ENCODE measurements around the gene PTPRM. TPM values are rescaled to one million over a fixed set of nuclear protein-coding genes. Genes with fewer than 3 reads are reported as not detected.

Gene PTPRM
- total RNA-seq, 1 donor from 2014 or later, result 65.5 TPM

- H3K4me3 ChIP-seq (ENCODE audit: low read depth, low read length), result no peak overlapping the region
- no peaks in the 10 kb centered on the region for H3K36me3 ChIP-seq (ENCODE audit: control insufficient read depth, insufficient read depth, low read length)
- no peak for DNase-seq (ENCODE audit: low read depth)
- H3K27me3 ChIP-seq (ENCODE audit: control insufficient read depth, insufficient read depth, low read length), result no peaks in the 10 kb centered on the region
- no peak for TF ChIP-seq CTCF (IDR thresholded peaks at IDR 0.05; ENCODE audit: insufficient read depth, low read length, poor library complexity, severe bottlenecking)
Observed at GRCh38 chr18:8167026-8167425, 599.9 kb downstream of the PTPRM start.

GRCh38 chr18:8167673-8168072 is 600.6 kb downstream of the PTPRM start:
- no peaks in the 10 kb centered on the region for H3K27me3 ChIP-seq (ENCODE audit: control insufficient read depth, insufficient read depth, low read length)
- no peak for TF ChIP-seq CTCF (IDR thresholded peaks at IDR 0.05; ENCODE audit: insufficient read depth, low read length, poor library complexity, severe bottlenecking)
- no peak for DNase-seq (ENCODE audit: low read depth)

GRCh38 chr18:8169722-8170121 is 602.6 kb downstream of the PTPRM start:
- Histone ChIP-seq H3K4me3 (ENCODE audit: low read depth, low read length) (no peak overlapping the region), H3K36me3 (ENCODE audit: control insufficient read depth, insufficient read depth, low read length) (no peaks in the 10 kb centered on the region), H3K27me3 (ENCODE audit: control insufficient read depth, insufficient read depth, low read length) (no peaks in the 10 kb centered on the region)
- no peak for TF ChIP-seq CTCF (IDR thresholded peaks at IDR 0.05; ENCODE audit: insufficient read depth, low read length, poor library complexity, severe bottlenecking)
- DNase-seq (ENCODE audit: low read depth), result no peak

More at GRCh38 chr18:8167673-8168072, 600.6 kb downstream of the PTPRM start:
- Histone ChIP-seq H3K36me3 (ENCODE audit: control insufficient read depth, insufficient read depth, low read length) (no peaks in the 10 kb centered on the region), H3K4me3 (ENCODE audit: low read depth, low read length) (no peak overlapping the region)

- no peak for DNase-seq (ENCODE audit: low read depth)
- TF ChIP-seq CTCF (IDR thresholded peaks at IDR 0.05; ENCODE audit: insufficient read depth, low read length, poor library complexity, severe bottlenecking), result no peak
- no peaks in the 10 kb centered on the region for H3K36me3 ChIP-seq (ENCODE audit: control insufficient read depth, insufficient read depth, low read length)
- no peak overlapping the region for H3K4me3 ChIP-seq (ENCODE audit: low read depth, low read length)
- no peaks in the 10 kb centered on the region for H3K27me3 ChIP-seq (ENCODE audit: control insufficient read depth, insufficient read depth, low read length)
Observed at GRCh38 chr18:8174771-8175170, 607.7 kb downstream of the PTPRM start.

GRCh38 chr18:8175501-8176061 is 608.5 kb downstream of the PTPRM start:
- Histone ChIP-seq H3K27me3 (ENCODE audit: control insufficient read depth, insufficient read depth, low read length) (no peaks in the 10 kb centered on the region), H3K36me3 (ENCODE audit: control insufficient read depth, insufficient read depth, low read length) (no peaks in the 10 kb centered on the region), H3K4me3 (ENCODE audit: low read depth, low read length) (no peak overlapping the region)
- TF ChIP-seq CTCF (IDR thresholded peaks at IDR 0.05; ENCODE audit: insufficient read depth, low read length, poor library complexity, severe bottlenecking), result no peak
- no peak for DNase-seq (ENCODE audit: low read depth)

- Histone ChIP-seq H3K36me3 (ENCODE audit: control insufficient read depth, insufficient read depth, low read length) (no peaks in the 10 kb centered on the region), H3K4me3 (ENCODE audit: low read depth, low read length) (no peak overlapping the region), H3K27me3 (ENCODE audit: control insufficient read depth, insufficient read depth, low read length) (no peaks in the 10 kb centered on the region)
- TF ChIP-seq CTCF (IDR thresholded peaks at IDR 0.05; ENCODE audit: insufficient read depth, low read length, poor library complexity, severe bottlenecking), result no peak
- DNase-seq (ENCODE audit: low read depth), result no peak
Observed at GRCh38 chr18:8176109-8176508, 609.0 kb downstream of the PTPRM start.
